HG03442 (cell line): ENCODE results near the gene PGAP3.
"Not testable (repeated sequence)": the region's sequence is repeated elsewhere in the genome, so short reads cannot be mapped to it uniquely, and the experiment has no call there.

Experiments
- ATAC-seq: cut with Tn5 transposase; IDR thresholded peaks from one replicate; pipeline ENCODE4 v1.9.1; 2021; ENCODE audit warnings: mild to moderate bottlenecking, moderate library complexity; ENCODE audit not compliant: unreplicated experiment

The PGAP3 gene

DNA sequence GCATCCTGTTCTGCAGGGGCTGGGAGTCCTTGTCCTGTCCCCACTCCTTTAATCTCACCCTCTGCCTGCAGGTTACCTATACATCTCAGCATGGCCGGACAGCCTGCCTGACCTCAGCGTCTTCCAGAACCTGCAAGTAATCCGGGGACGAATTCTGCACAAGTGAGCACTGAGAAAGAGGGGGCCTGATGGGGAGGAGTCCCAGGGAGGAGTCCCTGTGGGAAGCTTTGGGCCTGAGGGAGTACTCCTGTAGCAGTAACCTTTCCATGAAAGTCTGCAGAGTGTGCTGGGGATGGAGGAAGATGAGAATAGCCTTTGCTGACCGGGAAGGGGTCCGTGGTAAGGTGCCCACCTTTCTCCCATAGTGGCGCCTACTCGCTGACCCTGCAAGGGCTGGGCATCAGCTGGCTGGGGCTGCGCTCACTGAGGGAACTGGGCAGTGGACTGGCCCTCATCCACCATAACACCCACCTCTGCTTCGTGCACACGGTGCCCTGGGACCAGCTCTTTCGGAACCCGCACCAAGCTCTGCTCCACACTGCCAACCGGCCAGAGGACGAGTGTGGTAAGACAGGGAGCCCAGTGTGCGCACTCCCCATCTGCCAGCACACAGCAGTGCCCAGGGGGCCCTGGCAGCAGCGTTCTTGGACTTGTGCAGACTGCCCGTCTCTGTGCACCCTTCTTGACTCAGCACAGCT, 27.7 kb upstream of the PGAP3 start:
- ATAC-seq: no peak

- ATAC-seq: no peak
These were observed 26.4 kb upstream of the PGAP3 start for GRCh38 chr17:39714234-39714633.

DNA sequence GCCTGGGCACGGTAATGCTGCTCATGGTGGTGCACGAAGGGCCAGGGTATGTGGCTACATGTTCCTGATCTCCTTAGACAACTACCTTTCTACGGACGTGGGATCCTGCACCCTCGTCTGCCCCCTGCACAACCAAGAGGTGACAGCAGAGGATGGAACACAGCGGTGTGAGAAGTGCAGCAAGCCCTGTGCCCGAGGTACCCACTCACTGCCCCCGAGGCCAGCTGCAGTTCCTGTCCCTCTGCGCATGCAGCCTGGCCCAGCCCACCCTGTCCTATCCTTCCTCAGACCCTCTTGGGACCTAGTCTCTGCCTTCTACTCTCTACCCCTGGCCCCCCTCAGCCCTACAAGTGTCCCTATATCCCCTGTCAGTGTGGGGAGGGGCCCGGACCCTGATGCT, 24.0 kb upstream of the PGAP3 start:
- ATAC-seq: no peak

GRCh38 chr17:39711071-39711470, 23.2 kb upstream of the PGAP3 start:
- not testable (repeated sequence) for ATAC-seq

GRCh38 chr17:39709998-39710964, 22.4 kb upstream of the PGAP3 start:
- ATAC-seq: no peak

DNA sequence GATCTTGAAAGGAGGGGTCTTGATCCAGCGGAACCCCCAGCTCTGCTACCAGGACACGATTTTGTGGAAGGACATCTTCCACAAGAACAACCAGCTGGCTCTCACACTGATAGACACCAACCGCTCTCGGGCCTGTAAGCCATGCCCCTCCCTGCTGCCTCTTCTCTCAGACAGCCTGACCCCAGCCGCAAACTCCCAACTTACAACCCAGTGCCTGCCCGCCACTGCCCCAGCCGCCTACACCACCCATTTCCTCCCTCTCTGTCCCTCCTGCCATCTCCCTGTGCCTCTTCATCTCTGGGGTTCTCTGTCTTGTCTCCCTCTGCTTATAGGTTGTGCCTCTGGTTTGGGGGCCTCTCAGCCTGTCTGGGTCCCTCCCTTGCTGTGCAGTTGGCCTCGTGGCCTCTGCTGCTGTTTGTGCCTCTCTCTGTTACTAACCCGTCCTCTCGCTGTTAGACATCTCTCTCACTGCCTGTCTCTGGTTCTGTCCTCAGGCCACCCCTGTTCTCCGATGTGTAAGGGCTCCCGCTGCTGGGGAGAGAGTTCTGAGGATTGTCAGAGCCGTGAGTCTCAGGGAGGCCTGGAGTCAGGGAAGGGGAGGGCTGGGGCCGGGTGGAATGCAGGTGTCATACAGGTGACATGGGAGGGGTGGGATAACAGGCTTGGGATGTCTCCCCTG, 21.6 kb upstream of the PGAP3 start:
- no peak for ATAC-seq

DNA sequence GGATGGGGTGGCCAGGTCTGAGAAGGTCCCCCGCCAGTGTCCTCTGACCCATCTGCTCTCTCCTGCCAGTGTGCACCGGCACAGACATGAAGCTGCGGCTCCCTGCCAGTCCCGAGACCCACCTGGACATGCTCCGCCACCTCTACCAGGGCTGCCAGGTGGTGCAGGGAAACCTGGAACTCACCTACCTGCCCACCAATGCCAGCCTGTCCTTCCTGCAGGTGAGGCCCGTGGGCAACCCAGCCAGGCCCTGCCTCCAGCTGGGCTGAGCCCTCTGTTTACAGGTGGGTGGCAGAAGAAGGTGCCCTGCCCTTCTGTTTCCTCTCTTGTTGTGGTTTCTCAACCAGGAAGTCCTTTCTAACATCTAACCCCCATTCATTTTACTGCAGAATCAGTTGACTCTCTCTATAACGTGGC, 19.1 kb upstream of the PGAP3 start:
- ATAC-seq: no peak

DNA sequence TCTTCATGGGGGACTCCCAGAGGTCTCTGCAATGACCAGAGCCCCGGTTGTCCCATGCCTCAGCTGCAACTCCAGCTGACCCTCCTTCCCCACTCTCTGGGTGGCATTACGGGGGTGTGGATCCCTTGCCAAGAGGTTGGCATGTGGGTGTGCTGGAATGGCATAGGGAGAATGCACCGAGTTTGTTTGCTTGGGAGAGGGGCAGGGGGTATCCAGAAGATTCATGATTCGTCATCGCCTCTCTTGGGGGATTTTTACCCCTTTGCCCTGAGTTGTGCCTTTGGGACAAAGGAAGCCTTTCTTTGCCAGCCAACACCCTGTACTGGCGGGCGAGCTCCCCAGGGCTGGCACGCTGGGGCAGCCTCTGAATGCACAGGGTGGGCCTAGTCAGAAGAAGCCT, 18.5 kb upstream of the PGAP3 start:
- no peak for ATAC-seq

DNA sequence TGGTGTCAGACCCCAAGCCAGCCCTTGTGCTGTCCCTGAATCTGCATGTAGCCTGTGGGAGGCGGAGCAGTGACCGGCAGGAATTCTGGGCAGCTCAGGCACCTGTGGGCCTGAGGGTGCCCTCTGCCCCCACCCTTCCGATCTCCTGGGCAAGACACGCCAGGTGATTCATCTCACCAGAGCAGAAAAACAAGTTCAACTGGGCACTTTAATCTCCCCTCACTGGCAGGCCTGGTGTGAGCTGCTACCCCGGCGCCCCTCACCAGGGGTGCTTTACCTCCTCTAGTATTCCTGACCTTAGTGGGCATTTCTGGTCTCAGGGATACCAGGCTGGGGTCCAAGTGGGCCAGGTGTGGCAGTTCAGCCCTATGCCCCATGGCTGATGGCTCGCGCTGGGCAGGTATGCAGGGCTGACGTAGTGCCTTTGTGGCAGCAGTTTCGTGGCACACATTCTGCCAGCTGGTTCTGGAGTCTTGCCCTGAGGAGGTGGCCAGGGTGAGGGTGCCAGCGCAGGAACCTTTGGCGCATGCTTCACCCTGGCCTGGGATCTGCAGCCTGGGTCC, 18.0 kb upstream of the PGAP3 start:
- ATAC-seq: no peak

DNA sequence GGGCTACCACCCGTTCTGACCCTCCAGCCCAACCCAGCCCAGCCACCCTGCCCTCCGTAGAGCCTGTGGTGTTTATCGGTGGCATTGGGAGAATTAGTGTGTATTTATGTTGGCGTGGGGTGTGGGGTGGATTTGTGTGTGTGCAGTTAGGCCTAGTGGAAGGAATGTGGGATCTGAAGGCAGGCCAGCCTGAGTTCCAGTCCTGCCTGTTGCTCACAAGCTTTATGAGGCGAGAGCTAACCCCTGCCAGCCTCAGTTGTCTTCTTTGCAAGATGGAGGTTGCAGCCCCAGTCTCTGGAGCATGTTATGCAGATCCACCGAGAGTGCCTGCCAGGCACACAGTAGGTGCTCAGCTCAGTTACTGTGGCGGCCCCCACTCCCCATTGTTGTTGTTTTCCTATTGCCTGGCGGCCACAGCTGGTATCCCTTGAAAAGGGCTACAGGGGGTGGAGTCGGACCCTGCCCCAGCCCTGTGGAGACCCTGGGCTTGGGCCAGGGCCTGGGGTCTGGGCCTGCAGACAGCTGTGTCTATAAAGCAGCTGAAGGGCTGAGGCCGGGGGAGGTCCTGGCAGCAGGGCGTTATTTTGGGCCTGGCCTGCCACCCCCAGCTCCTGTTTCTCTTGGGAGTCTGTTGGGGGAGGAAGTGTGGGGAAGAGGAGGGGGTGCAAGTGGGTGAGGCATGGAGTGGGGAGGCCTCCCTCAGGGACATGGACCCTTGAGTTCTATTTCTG, 17.1 kb upstream of the PGAP3 start:
- no peak for ATAC-seq

GRCh38 chr17:39703913-39704312, 16.1 kb upstream of the PGAP3 start:
- ATAC-seq: no peak

- no peak for ATAC-seq
These were observed 15.3 kb upstream of the PGAP3 start for GRCh38 chr17:39702901-39703893.

DNA sequence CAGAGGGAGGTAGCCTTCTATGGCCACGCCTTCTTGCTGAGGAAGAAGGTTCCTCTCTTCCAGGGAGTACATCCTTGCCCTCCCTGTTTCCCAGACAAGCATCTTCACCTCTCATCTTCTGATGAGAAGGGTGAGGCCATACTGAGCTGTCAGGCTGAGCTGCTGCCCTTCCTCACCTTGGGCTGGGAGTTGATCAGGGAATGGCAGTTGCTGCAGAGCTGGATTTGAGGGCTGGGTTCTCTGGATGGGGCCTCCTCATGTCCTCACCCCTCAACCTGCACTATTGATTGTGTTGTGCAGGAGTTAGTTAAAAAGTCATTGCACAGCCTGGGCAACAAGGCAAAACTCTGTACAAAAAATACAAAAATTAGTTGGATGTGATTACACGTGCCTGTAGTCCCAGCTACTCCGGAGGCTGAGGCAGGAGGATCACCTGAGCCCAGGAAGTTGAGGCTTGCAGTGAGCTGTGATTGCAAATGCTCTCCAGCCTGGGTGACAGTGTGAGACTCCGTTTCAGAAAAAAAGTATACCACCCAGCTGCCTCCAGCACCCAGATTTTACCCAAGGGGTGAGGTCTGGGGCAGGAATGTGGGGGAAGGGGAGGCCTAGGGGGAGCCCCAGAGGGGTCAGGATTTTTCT, 14.0 kb upstream of the PGAP3 start:
- ATAC-seq: no peak

DNA sequence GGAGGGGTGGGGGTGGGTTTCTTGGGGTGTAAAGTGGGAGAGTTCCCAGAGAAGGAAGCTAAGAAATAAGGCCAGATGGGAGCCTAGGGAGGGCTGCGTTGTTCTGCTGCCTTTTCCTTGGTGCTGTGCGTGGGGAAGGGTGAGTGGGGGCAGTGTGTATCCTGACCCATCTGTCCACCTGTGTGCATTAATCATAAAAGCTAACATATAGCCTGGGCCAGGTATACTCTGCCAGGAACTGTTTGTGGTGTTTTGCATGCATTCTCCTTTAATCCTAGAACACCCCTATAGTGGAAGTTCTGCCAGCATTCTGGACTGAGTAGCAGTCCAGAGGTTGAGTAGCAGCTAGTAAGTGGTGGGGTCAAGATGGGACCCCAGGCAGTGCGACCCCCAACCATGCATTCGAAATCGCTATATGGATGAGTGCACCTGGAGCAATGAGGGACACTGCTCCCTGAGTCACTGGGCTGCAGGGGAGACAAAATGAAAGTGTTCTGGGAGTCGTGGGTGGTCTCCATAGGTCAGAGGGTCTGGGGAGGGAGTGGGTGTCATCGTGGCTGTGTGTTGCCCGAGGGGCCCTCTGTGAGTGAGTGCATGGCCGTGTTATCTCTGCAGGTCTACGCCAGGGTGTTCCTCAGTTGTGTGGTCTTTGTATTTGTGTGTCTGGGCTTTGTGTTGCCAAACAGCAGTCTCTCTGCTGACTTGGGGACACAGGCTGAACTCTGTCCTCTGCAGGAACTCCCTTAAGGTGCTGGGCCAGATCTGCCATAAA, 13.3 kb upstream of the PGAP3 start:
- no peak for ATAC-seq

DNA sequence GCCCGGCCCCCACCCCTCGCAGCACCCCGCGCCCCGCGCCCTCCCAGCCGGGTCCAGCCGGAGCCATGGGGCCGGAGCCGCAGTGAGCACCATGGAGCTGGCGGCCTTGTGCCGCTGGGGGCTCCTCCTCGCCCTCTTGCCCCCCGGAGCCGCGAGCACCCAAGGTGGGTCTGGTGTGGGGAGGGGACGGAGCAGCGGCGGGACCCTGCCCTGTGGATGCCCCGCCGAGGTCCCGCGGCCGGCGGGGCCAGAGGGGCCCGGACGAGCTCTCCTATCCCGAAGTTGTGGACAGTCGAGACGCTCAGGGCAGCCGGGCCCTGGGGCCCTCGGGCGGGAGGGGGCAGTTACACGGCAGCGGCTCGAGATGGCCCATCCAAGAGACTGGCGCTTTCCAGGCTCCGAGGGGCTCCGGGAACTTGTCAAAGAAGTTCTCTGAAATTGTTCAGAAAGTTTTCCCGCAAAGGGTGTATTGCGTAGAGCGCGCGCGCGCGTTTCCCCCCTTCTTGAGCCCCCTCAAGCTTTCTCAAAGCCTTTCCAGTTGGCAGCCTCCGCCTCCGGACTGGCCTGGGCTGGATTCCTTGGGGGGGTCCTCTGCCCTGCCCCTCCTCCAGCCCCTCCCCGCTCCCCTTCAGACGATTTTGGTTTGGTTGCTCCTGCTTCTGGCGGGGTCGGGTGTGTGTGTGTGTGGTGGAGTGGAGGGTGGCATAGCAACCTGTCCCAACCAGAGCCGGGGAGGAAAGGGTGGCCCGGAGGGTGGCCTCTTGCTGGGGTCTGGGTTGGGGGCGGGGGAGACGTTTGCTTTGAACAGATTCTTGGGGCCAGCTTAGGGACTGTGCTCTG, 12.5 kb upstream of the PGAP3 start:
- ATAC-seq: no peak

GRCh38 chr17:39699818-39700147, 11.9 kb upstream of the PGAP3 start, which contains the start of gene ERBB2:
ERBB2 (plus strand) TSS chr17:39700064; CDS start chr17:39700239, 175 bp downstream.
- ATAC-seq: no peak

DNA sequence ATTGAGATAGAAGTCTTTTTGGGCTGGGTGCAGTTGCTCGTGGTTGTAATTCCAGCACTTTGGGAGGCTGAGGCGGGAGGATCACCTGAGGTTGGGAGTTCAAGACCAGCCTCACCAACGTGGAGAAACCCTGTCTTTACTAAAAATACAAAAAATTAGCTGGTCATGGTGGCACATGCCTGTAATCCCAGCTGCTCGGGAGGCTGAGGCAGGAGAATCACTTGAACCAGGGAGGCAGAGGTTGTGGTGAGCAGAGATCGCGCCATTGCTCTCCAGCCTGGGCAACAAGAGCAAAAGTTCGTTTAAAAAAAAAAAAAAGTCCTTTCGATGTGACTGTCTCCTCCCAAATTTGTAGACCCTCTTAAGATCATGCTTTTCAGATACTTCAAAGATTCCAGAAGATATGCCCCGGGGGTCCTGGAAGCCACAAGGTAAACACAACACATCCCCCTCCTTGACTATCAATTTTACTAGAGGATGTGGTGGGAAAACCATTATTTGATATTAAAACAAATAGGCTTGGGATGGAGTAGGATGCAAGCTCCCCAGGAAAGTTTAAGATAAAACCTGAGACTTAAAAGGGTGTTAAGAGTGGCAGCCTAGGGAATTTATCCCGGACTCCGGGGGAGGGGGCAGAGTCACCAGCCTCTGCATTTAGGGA, 11.4 kb upstream of the PGAP3 start:
- not testable (repeated sequence) for ATAC-seq
